ENCODE measurements around the gene TMEM163. TPM values are rescaled to one million over a fixed set of nuclear protein-coding genes. Genes with fewer than 3 reads are reported as not detected.
"Not testable (repeated sequence)": the region's sequence is repeated elsewhere in the genome, so short reads cannot be mapped to it uniquely, and the experiment has no call there.

TMEM163 gene
- total RNA-seq, 1 donor from 2014 or later = 0.40 TPM

DNA sequence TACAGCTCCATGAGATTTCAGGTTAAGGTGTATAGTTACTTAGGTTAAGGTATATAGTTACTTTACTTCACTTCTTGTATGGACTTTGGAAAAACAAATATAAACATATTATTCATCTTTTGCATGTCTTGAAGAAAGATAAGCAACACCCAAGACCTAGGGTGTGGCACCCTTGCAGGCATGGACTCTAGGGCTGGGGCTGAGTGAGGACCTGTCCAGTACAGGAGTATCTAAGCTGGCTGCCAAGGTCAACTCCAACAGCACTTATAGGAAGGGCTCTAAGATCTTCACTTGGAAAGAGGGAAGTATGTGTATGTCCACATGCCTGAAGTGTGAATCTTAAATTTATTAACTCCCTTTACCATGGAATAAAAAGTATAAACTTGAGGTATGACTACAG, 7.1 kb upstream of the TMEM163 start:
- no peak for DNase-seq
- ATAC-seq = no peak
- intact Hi-C loops (cut with micrococcal nuclease) = no loop called here

DNA sequence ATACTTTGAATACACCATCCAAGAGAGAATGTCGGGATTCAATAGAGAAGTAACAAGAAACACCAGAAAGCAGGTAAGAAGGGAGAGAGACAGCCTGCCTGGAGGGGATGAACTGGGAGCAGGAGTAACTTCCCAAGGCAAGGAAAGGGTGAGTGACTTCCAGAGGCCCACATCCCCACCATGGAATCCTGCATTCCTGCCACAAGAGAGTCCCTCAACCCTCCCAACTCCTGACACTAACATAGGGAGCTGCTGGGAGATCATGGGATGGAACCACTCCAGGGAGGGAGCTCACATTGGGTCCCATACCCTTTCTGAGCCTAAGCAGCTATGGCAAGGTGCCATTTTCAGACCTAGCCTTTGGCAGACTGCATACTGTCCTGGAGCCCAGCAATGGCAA, 5.5 kb upstream of the TMEM163 start:
- DNase-seq (no peak), ATAC-seq (no peak)
- intact Hi-C loops (cut with micrococcal nuclease) = no loop called here

DNA sequence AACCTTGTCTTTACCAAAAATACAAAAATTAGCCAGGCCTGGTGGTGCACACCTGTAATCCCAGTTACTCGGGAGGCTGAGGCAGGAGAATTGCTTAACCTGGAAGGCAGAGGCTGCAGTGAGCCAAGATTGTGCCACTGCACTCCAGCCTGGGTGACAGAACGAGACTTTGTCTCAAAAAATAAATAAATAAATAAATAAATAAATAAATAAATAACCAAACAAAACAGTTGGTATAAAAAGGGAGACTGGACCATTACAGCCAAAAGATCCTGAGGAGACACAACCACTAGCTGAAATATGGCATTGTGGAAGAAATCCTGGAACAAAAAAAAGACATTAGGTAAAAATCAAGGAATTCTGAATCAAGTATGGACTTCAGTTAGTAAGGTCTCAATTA, 4.9 kb upstream of the TMEM163 start:
- DNase-seq; ATAC-seq; intact Hi-C loops (cut with micrococcal nuclease): not testable (repeated sequence)

DNA sequence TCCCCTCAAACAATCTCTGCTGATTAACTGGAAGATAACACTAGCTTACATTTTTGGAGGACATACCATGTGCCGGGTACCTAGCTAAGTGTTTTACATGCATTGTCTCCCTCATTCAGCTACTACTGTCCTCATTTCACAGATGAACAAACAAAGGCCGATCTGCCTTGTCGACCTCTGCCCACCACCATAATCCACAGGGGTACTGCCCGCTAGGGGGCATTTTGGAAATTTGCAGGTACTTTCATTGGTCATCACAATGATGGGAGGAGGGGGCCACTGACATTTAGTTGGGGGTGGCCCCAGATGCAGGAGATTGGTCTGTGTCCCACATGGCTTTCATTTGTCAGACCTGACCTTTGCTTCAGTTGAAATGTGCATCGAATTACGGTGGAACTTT, 3.9 kb upstream of the TMEM163 start:
- intact Hi-C loops (cut with micrococcal nuclease) = no loop called here
- DNase-seq = no peak
- ATAC-seq = no peak

DNA sequence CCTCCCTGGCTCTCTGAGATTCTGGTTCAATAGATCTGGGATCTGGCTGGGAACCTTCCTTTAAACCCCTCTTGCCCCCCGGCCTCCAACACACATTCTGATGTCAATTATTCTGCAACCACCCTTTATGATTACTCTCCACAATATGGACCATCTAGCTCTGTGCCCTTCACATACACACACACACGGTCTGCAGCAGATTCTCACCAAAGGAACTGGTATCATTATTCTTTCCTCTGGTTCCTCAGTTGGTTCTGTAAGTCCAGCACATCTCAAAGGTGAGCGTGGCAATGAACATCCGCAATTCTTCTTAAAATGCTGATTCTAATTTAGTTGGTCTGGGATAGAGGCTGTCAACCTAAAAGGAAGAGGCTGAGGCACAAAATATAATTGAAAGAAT, 2.8 kb upstream of the TMEM163 start:
- ATAC-seq = no peak
- intact Hi-C loops (cut with micrococcal nuclease) = no loop called here
- no peak for DNase-seq

DNA sequence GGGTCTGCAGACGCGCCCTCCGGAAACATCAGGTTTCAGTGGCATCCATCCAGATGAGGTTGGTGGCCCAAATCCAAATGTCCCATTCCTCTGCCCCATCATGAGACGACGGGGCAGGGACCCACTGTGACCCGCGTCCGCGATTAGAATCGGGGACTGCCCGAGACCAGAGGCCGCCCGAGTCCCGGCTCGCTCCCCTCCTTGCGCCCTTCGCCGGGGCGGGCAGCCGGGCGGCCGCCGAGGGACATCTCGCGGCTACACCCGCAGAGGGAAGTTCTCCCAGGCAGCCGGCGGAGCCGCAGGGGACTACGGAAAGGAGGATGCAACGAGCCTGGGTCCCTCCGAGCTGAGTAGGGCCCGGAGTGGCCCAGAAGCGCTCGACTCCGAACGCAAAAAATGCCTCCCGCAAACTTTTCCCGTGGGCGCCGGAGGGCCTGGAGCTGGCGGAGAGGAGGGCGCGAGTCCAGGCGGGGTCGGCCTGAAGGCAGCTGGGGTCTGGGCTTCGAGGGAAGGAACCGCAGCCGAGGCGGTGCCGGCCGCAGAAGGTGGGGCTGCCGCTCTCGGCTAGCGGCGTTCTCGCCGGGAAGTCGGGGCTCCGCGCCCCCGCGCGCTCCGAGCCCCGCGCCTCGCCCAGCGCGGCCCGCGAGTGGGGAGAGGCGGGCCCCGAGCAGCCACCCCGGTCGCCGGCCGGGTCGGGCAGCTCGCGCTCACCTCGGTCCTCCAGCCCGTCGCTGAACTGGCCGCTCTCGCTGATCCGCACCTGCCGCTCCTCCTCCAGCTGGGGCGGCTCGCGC, 580 bp downstream of the TMEM163 start:
- intact Hi-C loops (cut with micrococcal nuclease) = no loop called here
- DNase-seq (peak; percentile 49), ATAC-seq (peak; percentile 55)

DNA sequence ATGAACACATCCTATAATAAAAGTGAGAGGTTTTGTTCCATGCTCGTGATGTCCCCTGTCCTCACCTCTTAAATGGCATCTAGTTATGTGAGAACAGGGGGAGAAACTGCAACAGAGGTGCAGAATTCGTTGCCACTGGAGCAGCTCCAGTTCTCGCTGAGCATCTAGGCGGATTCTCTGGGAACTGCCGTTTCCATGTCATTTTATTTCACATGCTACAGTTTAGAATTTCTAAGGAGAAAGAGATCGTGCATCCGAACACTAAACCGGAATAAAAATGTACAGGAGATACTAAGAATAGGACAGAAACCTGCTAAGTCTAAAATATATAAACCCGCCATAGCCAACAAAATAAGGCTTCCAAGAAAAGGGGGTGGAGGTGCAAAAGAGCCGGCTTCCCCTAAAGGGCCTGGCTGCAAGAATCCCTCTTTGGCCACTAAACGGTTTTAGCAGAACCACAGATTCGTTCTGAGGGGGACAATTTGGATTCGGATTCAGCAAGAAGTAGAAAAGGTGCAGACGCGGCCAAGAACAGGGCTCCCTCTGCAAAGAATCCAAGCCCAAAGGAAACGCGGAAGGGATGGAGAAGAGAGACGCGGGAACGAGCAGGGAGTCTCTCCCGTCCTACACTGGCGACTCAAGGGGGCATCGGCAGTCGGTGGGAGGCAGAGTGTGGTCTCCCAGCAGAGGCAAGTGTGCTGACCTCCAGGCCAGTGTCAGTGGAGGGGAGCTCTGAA, 1.3 kb downstream of the TMEM163 start:
- no peak for DNase-seq
- intact Hi-C loops (cut with micrococcal nuclease) = no loop called here
- no peak for ATAC-seq

DNA sequence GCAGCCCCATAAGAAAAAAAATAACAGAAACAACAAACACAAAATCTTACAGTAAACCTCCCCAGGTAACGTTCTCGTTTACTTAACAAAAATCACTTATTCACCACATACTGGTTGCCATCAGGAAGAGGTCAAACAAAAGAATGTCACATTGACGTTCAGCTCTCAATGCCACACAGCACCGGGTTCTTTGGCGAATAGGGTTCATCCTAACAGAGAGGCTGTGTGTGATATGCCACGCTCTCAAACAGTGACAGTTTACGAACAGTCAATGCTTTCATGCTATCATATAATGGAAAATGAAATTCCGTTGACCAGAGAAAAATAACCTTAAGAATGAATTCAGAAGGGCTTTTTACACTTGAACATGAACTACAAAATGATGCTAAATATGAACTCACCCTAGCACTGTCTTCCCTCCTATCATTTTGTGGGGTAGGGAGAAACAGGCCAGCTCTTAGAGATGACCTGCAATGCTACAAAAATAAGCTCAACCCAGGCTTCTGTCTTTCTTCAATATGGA, 2.0 kb downstream of the TMEM163 start:
- ATAC-seq = no peak
- no peak for DNase-seq
- intact Hi-C loops (cut with micrococcal nuclease) = no loop called here

DNA sequence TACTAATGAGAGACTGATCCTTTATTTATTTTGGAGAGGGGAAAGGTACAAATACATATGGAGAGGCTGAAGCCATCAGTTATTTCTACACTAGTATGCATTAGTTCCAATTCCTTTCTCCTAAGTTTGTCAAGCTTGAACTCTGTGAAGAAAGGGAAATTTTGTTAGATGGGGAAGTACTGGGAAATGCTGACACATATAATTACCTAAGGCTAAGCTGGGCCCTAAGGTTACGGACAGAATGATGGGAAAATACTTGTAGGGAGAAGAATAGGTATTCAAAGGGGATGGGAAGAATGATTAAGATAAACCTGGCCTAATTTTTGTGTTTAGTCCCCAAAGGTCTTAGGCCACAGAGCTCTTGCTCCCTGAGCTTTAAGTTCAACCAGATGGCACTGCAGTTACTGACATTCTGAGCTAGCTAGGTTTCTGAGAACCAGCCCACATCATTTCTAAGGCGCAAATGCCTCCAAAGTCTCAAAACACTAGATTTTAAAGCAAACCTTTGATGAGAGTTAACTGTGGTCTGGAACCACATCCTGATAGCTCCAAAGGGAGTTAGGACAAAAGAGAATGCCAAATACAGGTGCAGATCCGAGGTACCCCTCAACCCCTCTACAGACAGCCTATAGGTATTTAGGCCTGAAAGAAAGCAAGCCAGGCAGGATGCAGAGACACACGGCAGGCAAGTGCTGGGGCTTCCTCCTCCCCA, 2.7 kb downstream of the TMEM163 start:
- intact Hi-C loops (cut with micrococcal nuclease) = no loop called here
- ATAC-seq (no peak), DNase-seq (no peak)

DNA sequence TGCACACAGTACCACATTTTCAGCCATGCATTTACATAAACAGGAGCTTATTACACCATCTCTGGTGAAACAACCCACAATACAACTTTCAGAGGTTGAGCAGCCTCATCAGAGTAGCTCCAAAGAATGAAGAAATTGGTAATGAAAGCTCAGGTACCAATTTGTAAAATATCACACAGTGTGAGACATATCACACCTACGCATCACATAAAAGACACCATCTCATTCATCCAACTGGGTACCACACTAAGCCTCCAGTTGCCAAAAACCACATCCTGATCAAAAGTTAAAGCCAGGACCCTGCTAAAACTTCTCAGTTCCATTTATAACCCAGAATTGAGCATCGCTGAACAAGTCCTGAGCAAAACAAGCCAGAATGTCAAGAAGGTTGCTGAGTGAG, 4.6 kb downstream of the TMEM163 start:
- ATAC-seq (no peak), DNase-seq (no peak)
- intact Hi-C loops (cut with micrococcal nuclease) = no loop called here

DNA sequence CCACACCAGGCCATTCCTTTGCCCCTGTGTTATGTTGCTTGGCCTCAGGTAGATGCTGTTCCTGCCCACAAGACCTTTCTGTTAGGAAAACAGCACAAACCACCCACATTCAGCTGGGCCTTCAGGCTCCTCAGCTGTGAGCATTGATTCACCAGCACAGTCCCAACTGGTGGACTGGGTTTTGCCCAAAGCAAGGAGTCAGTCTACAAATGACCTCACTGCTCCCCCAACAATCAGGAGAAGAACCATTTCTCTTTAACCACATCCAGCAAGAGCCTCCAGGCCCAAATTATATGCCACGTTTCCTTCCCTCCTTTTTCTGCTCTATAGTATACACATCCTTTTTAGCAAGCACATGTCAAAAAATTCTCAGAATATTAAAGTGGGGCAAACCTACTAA, 5.2 kb downstream of the TMEM163 start:
- DNase-seq = no peak
- intact Hi-C loops (cut with micrococcal nuclease) = no loop called here
- no peak for ATAC-seq

DNA sequence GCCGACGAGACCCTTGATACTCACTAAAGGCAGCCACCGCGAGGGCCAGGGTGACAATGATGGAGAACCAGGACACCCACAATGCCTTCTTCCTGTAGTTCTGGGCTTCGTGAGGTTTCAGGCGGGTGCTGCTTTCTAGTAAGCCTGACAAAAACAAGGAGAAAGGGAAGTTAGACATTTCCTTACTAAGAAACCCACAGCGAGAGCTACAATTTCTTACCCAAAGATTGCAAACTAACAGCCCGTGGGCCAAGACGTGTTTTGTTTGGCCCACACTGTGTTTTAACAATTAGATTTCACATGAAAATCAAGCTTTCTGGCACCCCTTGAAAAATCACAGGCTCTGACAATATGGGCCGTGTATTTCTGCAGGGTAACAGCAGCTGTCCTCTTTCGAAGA, 5.6 kb downstream of the TMEM163 start:
- DNase-seq = no peak
- intact Hi-C loops (cut with micrococcal nuclease) = no loop called here
- no peak for ATAC-seq

DNA sequence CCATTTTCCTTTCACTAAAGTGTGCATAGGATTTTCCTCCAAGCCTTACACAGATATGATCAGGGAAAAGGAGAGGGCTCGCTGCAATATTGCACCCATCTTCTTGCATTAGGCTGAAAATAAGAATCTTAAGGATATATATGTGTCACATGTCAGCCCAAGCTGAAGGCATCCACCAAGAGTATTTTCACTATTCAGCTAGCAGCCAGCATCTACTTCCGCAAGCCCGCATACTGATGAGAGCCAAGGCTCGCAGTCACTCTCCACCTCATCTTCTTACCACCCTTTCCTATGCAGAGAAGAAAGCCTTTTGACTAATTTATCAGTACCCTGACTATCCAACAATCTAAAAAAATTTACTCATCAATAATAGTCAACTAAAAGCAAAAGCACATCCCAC, 6.1 kb downstream of the TMEM163 start:
- DNase-seq = no peak
- intact Hi-C loops (cut with micrococcal nuclease) = no loop called here
- ATAC-seq = no peak

DNA sequence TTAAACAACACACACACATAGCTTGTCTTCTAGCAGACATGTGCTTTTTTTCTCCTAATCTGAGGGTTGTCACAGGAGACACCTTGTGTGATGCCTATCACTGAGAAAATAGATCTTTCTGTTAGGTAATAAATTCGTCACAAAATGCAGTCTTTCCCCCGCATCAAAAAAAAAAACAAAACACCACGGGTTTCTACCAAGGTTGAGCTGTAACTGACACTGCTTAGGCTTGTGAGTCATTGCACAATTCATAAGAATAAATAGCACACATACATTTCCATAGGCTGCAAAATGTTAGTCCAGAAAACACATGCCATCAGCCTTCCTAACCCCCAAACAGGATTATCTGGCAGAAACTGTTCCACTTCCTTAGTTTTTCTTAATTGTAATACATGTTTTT, 6.5 kb downstream of the TMEM163 start:
- ATAC-seq (no peak), DNase-seq (no peak)
- intact Hi-C loops (cut with micrococcal nuclease) = no loop called here

DNA sequence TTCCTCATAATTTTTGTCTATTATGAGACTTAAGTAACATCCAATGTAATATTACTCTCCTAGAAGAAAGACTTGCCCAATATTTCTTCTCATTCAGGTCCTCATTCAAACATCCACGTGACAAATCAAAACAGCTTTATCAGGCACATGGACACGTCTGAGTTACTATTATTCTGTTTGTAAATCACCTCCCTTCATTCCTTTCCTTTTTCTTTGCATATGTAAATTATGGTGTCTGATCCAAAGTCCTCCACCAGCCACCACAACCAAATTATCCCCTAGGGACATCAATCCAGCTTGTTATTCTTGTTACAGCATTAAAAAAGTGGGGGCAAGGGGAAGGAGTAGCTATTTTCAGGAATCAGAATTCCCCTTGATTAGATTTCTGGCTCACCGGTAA, 7.1 kb downstream of the TMEM163 start:
- no peak for ATAC-seq

DNA sequence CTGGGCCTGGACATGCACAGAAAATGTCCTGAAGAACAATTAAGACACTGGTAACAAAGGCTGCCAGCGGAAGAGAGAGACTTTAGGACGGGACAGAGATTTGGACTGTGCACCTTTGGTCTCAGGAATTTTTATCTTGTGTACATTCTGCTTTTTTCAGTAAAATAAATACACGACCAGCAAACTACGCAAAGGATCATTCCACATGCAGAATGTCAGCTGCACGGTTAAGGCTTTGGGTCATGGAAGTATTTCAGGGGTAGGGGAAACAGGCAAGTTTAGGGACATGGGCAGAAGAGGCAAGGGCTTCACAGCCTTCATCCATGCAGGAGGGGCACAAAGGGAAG, 11.5 kb downstream of the TMEM163 start:
- intact Hi-C loops (cut with micrococcal nuclease) = no loop called here
- DNase-seq = no peak

More for the DNA sequence above, 7.1 kb downstream of the TMEM163 start:
- DNase-seq = no peak
- intact Hi-C loops (cut with micrococcal nuclease) = no loop called here

DNA sequence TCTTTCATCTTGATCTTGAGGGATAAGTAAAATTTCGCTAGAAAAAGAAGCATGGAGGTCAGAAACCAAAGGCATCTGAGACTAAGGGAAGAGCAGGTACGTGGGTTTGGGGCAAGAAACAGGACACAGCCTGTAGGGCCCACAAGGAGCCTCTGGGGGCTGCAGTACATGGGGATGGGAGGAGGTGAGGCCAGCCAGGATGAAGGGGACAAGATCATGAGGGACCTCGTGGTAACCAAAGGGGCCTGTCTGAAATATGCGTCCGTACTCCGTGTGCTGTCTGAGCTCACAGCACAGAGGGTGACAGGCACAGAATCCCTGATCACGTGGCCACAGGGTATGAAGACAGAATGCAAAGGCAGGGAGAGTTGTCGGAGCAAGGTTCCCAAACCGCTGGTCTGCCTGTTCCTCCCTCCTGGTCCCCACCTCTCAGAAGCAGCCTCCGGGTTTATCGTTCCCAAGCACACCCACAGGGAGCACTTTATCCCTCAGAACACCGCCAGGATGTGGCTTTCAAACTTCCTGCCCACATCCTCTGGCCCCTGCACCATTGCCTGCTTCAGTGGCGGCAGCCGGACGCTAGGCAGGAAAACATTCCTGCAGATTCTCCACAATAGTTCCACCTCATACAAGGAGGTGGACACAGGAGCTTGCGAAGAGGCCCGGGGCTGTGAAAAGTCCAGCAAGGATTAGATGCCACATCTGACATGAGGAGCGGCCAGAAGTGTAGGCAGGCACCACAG, 12.0 kb downstream of the TMEM163 start:
- intact Hi-C loops (cut with micrococcal nuclease) = no loop called here
- DNase-seq (no peak), ATAC-seq (peak; percentile 42)

More for the DNA sequence above, 11.5 kb downstream of the TMEM163 start:
- no peak for ATAC-seq

DNA sequence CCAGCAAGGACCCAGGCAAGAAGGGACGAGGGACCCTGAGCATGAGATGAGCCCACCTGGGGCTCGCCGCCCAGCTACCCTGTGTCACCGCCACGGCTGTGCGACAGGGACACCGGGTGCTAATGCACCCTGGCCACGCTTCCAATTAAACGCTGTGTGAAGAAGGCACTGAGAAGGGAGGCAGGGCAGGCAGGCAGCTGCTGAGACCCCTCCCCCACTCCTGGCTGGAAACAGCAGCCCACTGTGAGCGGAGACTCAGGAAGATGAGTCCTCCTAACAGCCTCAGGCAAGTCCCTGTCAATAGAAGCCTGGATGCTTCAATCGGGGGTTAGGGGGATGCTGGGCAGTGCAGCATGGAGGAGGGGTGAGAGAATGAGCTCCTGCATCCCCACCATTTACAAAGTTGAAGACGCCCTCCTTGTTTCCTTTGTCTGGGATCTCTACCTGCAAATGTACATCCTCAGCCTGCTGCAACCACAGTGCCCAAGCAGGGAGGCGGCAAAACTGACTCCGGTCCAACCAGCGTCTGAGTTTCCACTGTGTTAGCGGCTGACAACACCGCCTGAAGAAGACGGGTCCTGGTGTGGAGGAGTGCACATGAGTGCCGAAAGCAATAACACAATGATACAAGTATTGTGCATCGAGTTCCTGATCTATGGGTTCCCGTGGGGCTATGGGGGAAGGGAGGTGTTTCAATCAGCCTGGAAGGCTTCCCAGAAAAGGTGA, 12.8 kb downstream of the TMEM163 start:
- intact Hi-C loops (cut with micrococcal nuclease) = no loop called here
- DNase-seq (no peak), ATAC-seq (no peak)

DNA sequence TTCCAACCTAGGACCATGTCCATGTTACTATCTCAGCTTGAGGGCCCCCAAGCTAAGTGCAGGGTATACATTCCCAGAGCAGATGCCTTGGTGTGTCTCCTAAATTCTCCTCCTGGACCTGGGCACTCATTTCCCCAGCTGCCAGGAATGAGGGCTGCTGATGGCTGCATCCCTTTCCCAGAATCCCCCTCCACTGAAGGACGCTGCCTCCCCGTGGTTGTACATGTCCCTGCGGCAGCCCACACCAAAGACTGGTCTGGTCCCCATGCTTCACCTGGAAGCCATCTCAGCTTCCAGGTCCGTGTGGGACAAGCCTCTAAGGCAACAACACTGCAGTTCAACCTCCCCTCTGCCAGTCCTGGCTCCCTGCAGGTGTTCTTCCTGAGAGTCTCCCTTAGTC, 14.6 kb downstream of the TMEM163 start:
- intact Hi-C loops (cut with micrococcal nuclease) = no loop called here
- DNase-seq (no peak), ATAC-seq (no peak)

Measured in left ventricle myocardium superior (tissue), 1 donor.